Measurements from ENCODE around the gene TXNDC17.
"Not testable (repeated sequence)": the region's sequence is repeated elsewhere in the genome, so short reads cannot be mapped to it uniquely, and the experiment has no call there.

Gene TXNDC17

GRCh38 chr17:6636616-6637457 is 4.0 kb upstream of the TXNDC17 start:
- no peak for FAIRE-seq
- no peak for DNase-seq (ENCODE audit: low spot score)

DNA sequence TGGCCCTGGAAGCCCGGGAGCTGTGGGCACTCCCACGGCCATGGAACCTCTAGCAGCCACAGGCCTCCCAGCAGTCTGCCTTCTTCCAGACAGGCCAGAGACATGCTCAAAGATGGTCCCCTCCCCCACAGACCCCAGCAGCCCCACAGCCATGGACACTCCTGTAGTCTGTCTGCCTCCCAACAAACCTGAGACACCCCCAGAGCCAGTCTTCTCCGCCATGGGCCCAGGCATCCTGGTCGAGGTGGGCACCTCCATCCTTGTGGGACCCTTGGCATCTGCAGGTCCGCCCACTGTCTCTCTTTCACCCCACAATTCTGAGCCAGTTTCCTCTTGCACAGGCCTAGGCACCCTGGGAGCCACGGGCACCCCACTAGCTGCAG is 3.4 kb upstream of the TXNDC17 start:
- DNase-seq (ENCODE audit: low spot score), result no peak
- FAIRE-seq, result no peak

- FAIRE-seq (no peak), DNase-seq (ENCODE audit: low spot score) (no peak)
These were observed 2.6 kb upstream of the TXNDC17 start for GRCh38 chr17:6638046-6638908.

DNA sequence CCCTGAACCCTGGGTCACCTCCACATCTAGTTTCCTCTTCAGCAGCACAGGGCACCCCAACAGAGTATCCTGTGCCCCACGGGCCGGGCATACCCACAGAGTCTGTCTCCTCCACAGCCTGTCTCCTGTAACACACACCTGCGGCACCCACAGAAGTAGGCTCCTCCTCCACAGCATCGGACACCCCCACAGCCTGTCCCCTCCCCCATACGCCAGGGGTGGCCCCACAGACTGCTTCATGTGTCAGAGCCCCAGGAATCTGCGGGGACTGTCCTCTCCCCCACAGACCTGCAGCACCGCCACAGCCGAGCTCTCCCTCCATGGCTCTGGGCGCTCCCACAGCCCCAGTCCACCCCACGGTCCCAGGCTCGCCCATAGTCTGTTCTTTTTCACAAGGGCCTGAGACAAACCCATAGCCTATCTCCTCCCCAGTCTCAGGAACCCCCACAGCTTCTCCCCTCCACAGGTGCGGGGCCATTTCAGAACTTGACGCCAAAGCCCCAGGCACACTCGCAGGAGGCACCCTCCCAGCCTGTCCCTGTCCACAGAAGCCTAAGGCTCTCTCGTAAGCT is 1.8 kb upstream of the TXNDC17 start:
- DNase-seq (ENCODE audit: low spot score) (no peak), FAIRE-seq (no peak)

DNA sequence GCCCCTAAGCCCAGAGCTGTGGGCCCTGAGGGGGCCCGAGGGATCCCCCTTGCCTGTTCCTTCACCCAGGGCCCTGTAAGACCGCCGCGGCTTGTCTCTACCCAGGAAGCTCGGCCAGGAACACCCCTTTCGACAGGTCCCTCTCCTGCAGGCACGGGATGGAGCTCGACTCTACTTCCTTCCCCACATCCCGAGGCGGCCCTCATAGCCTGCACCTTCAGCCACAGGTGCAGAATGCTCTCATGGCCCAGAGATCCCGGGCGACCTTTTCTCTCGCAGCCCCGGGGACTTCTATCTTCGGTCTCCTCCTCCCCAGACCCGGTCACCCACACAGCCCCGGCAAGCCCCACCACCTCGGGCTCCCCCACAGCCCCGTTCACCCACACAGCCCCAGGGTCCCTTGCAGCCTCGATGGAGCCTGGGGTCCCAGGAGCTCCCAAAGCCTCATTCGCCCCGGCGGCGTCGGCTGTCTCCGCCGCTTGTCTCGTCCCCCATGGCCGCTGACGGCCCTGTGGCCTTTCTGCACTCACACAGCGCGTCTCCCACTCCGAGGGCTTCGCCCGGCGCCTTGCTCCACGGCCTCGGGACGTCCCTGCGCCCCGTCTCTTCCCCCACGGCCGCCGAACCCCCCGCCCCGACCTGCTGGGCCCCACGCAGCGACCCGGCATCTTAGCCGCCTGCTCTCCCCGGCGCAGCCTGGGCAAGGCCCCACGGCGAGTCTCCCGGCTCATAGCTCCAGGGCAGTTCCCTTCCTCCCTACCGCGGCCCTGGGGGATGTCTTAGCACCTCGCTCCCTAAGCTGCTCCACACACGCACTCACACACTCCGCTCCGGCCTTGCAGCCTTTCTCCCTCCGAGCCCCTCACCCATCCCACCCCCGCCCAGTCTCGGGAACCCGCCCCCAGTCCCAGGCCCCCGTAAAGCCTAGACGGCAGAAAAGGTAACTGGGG is 999 bp upstream of the TXNDC17 start:
- DNase-seq (ENCODE audit: low spot score) (no peak), FAIRE-seq (no peak)

GRCh38 chr17:6641247-6641863 is 495 bp downstream of the TXNDC17 start:
- no peak for FAIRE-seq

DNA sequence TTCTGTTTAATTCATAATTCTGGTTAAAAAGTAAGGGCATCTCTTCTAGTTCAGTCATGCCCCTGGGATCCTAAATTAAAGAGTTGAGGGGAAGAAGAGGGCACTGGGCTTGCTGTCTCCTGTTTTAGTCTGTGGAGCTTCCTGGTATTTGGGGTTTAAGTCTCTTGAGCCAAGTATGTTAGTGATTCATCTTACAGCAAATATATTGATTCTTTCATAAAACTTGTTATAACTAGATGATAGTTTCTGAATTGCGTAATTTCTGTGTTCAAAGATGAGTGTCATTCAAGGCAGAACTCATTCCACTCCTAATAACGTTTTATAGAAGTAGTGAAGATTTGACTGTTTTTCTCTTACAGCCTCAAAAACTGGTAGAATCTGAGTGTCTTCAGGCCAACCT is 1.7 kb downstream of the TXNDC17 start:
- FAIRE-seq, result no peak

More at GRCh38 chr17:6641247-6641863, 495 bp downstream of the TXNDC17 start:
- DNase-seq (ENCODE audit: low spot score), result no peak

DNA sequence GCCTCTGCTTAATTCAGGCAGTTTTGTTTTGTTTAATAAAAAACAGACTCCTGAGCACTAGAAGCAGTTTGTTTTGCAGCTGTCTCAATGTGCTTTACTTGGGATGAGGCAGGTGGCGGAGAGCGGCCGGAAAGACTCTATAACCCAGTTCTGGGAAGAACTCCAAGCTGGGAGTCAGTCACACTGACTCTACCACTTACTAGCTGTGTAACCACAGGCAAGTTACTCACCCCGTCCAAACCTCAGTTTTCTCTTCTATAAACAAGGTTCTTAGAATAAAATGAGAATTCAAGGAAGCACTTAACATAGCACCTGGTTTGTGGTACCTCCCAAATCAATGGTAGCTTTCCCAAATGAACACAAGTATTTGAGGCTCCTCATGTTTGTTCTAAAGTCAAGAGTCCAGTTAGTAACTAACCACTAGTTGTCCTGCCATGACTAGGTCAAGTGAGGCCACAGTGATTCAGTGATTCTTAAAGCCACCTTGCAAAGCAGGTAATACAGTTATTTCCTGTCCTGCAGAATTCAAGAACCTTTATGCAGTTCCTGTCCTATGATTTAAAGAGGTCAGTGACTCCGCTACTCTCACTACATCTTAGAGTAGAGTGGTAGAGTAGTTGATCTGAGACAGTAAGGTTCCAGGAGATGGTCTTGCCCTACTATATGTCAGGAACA is 2.7 kb downstream of the TXNDC17 start:
- DNase-seq (ENCODE audit: low spot score) (peak; percentile 60), FAIRE-seq (peak; percentile 83)

More for the DNA sequence above, 1.7 kb downstream of the TXNDC17 start:
- DNase-seq (ENCODE audit: low spot score), result no peak

- FAIRE-seq (no peak), DNase-seq (ENCODE audit: low spot score) (peak; percentile 17)
These were observed 7.3 kb downstream of the TXNDC17 start for GRCh38 chr17:6648181-6648580.

GRCh38 chr17:6651354-6651918 is 10.6 kb downstream of the TXNDC17 start, which contains the start of the genes C17orf100 and MED31:
TSS of gene C17orf100 (plus strand) at chr17:6651762. CDS start at chr17:6651914, 152 bp downstream.
TSS of gene MED31 (minus strand) at chr17:6651605. CDS start at chr17:6651528, 77 bp downstream.
- no peak for FAIRE-seq
- peak; percentile 85 for DNase-seq (ENCODE audit: low spot score)

GRCh38 chr17:6651919-6652452 is 11.1 kb downstream of the TXNDC17 start:
- DNase-seq (ENCODE audit: low spot score) (no peak), FAIRE-seq (no peak)

DNA sequence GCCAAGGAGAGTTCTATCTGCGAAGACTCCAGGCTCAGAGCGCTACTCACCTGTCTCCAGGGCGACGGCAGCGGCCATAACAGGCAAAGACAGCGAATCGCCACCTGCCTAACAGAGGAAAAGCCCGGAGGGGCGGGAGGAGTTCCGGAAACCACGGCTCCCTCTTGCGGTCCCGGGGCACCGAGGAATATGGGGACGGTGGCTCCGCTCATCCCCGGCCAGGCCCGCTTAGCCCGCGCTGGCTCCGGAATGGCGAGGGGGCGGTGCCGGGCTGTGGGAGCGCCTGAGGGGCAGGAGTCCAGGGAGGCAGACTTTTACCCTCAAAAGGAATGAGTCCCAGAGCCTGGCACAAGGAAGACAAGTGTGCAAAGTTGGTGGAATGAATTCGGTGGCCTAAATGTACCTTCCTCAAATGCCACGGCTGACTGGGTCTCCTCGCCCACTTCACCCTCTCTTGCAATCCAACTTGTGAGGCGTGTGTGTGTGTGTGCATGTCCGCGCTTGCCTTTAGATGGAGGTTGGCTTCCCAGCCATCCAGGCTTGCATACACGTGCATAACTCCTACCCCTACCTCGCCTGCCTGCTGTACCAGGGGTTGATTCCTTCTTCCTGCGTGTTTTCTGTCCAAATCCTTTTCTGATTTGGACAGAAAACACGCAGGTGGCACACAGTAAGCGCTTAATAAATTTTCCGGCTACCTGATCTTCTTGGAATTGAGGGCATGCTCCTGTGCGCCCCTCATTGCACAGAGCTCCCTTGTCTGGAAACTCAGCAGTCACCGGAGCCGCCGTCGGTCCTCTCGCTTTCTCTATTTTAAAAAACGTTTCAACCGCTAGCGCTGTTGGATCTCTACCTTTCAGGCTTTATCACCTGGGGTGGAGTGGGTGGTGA is 14.2 kb downstream of the TXNDC17 start:
- no peak for FAIRE-seq
- DNase-seq (ENCODE audit: low spot score), result no peak

DNA sequence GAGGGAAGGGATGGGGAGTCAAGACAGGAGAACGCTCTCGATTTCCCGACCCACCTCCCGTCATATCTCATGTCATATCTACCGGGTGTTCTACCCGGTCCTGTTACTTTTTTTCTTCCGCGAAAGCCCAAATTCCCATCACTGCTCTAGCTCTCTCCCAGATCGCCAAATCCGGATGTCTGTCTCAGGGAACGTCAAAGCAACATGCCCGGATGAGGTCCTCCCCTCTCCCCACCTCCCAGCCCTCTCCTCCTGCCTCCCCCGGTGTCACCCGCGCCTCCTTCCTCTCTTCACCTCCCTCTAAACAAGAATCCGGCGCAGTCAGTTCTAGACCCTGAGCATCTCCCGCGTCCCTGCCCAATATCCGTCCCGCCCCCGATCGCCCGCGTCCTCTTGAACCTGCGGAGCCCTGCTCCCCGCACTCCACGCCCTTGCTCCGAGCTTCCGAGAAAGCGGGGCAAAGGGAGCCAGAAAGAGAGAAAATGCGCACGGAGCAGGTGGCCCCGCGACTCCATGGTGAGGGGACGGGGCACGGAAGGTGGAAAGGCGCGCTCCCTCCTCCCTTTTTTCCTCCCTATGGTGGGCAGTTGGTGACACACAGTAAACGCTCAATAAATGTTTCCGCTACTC is 15.0 kb downstream of the TXNDC17 start:
- not testable (repeated sequence) for FAIRE-seq

DNA sequence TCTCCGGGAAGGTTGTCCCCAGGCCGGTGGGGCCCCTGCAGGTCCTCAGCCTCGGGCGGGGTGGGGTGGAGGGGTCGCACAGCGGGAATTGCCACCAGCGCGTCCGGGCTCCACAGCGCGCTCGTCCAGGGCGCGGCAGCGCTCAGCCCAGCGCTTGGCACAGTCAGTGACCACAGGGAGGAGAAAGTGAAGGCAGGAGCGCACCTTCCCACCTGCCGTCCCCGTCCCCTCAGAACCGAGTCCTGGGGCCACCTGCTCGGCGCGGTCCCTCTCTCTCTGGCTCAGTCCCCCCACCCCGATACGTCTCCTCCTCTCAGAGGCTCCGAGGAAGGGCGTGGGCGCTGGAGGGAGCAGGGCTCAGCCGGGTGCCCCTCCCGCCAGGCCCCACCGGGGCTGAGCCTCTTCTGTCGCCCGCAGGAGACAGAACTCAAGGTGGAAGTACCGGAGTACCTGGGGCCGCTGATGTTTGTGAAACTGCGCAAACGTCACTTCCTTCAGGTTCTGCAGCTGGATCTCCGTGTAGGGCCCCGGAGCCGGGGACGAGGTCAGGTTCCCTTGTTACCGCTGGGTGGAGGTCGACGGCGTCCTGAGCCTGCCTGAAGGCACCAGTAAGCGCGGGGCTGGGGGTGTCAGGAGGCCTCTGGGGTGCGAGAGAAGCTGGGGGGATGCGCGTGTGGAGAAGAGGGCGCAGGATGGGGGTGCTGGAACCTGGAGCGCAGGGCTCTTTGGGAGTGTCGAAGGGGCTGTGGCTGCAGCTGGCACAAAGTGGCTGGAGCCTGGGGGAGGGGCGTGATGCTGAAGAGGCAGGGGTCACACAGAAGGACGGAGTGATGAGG is 16.2 kb downstream of the TXNDC17 start:
- FAIRE-seq; DNase-seq (ENCODE audit: low spot score): not testable (repeated sequence)

More for the DNA sequence above, 15.0 kb downstream of the TXNDC17 start:
- DNase-seq (ENCODE audit: low spot score), result not testable (repeated sequence)

DNA sequence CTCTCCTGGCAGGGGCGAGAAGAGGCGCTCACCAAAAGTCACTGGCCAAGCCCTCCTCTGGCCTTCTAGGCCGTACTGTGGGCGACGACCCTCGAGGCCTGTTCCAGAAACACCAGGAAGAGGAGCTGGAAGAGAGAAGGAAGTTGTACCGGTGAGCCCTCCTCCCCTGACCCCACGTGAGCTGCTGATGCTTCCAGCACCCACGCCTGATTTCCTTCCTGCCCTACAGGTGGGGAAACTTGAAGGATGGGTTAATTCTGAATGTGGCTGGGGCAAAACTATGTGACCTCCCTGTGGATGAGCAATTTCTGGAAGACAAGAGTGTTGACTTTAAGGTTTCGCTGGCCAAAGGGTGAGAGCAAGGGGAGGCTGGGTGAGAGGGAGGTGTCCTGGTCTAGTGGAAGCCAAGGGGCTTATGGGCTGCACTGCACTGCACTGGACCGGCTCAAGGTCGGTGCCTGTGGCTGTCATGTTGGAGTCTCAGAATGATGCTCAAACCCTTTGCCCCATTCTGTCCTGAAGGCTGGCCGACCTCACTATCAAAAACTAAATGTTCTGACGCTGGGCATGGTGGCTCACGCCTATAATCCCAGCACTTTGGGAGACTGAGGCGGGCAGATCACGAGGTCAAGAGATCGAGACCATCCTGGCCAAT is 16.9 kb downstream of the TXNDC17 start:
- FAIRE-seq, result no peak
- no peak for DNase-seq (ENCODE audit: low spot score)

- FAIRE-seq; DNase-seq (ENCODE audit: low spot score): not testable (repeated sequence)
These were observed 17.6 kb downstream of the TXNDC17 start for GRCh38 chr17:6658411-6658810.
